Muscle layer of colon (tissue), 2 donors: ENCODE data around the gene EED.
"Not testable (repeated sequence)": the region's sequence is repeated elsewhere in the genome, so short reads cannot be mapped to it uniquely, and the experiment has no call there.

Experiments
- H3K27ac ChIP-seq: one replicate; pipeline ENCODE4 v1.7.0; 2013; ENCODE audit warnings: low read depth, mild to moderate bottlenecking, low read length, moderate library complexity
- H3K27me3 ChIP-seq, 2 donors: one replicate each; pipeline ENCODE4 v1.7.0; 2013; ENCODE audit warnings: low read length in 2 of 2, mild to moderate bottlenecking in 2 of 2; ENCODE audit not compliant: insufficient read depth in 2 of 2, control insufficient read depth in 1 of 2
- H3K36me3 ChIP-seq: one replicate; pipeline ENCODE4 v1.7.0; 2013; ENCODE audit warnings: mild to moderate bottlenecking, low read length; ENCODE audit not compliant: insufficient read depth
- H3K4me1 ChIP-seq: one replicate; pipeline ENCODE4 v1.7.0; 2013; ENCODE audit warnings: mild to moderate bottlenecking, low read length; ENCODE audit not compliant: insufficient read depth
- H3K4me3 ChIP-seq, 2 donors: one replicate each; pipeline ENCODE4 v1.7.0; 2013; ENCODE audit warnings: low read length in 2 of 2, low read depth in 1 of 2, mild to moderate bottlenecking in 1 of 2, moderate library complexity in 1 of 2
- H3K9ac ChIP-seq: one replicate; pipeline ENCODE4 v1.7.0; 2013; ENCODE audit warnings: low read length
- H3K9me3 ChIP-seq: one replicate; pipeline ENCODE4 v1.7.0; 2013; ENCODE audit warnings: mild to moderate bottlenecking, low read length
- donor health status: abdominal sarcoma.
- donor health status: Adenocarcinoma of cecum.

EED gene

DNA sequence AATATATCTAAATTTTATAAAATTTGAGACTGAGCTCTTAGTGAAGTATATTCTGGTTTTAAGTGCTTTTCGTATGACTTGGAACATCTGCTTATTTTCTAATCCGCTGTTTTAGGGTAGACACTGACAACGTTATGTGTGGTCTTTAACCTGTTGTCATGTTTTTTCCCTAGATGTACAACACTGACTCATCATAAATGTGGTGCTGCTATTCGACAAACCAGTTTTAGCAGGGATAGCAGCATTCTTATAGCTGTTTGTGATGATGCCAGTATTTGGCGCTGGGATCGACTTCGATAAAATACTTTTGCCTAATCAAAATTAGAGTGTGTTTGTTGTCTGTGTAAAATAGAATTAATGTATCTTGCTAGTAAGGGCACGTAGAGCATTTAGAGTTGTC lies 33.7 kb downstream of the EED start:
- H3K9me3 ChIP-seq = no peaks in the 10 kb centered on the region
- no peak overlapping the region for H3K27ac ChIP-seq
- H3K4me1 ChIP-seq = no peaks in the 10 kb centered on the region
- H3K36me3 ChIP-seq = peaks cover 20% of the 10 kb centered on the region
- H3K9ac ChIP-seq = no peak overlapping the region
- H3K4me3 ChIP-seq = no peak overlapping the region
- no peaks in the 10 kb centered on the region for H3K27me3 ChIP-seq

- no peak overlapping the region for H3K9ac ChIP-seq
- no peaks in the 10 kb centered on the region for H3K4me1 ChIP-seq
- no peak overlapping the region for H3K27ac ChIP-seq
- no peaks in the 10 kb centered on the region for H3K9me3 ChIP-seq
- no peak overlapping the region for H3K4me3 ChIP-seq
- peaks cover 20% of the 10 kb centered on the region for H3K36me3 ChIP-seq
- H3K27me3 ChIP-seq = no peaks in the 10 kb centered on the region
These were observed 35.2 kb downstream of the EED start for GRCh38 chr11:86279747-86280146.

DNA sequence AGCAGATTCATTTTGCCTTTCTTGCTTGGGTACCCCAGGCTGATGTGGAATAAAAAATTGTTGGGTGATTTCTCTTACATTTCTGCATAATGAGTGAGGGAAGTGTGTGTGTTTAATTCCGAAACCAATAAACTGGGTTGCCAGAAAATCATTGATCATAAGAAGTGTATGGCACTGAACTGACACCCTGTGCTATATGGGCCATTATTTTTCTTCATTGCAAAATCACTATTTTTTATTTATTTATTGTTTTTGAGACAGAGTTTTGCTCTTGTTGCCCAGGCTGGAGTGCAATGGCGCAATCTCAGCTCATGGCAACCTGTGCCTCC lies 42.9 kb downstream of the EED start:
- no peak overlapping the region for H3K9ac ChIP-seq
- H3K36me3 ChIP-seq = no peaks in the 10 kb centered on the region
- H3K4me1 ChIP-seq = no peaks in the 10 kb centered on the region
- H3K9me3 ChIP-seq = no peaks in the 10 kb centered on the region
- no peak overlapping the region for H3K4me3 ChIP-seq
- H3K27me3 ChIP-seq = no peaks in the 10 kb centered on the region
- H3K27ac ChIP-seq = no peak overlapping the region

GRCh38 chr11:86288776-86289507 lies 44.4 kb downstream of the EED start:
- Histone ChIP-seq H3K27me3 (no peaks in the 10 kb centered on the region), H3K9me3 (no peaks in the 10 kb centered on the region), H3K36me3 (no peaks in the 10 kb centered on the region), H3K4me1 (no peaks in the 10 kb centered on the region), H3K9ac (no peak overlapping the region), H3K27ac (no peak overlapping the region), H3K4me3 (no peak overlapping the region)

DNA sequence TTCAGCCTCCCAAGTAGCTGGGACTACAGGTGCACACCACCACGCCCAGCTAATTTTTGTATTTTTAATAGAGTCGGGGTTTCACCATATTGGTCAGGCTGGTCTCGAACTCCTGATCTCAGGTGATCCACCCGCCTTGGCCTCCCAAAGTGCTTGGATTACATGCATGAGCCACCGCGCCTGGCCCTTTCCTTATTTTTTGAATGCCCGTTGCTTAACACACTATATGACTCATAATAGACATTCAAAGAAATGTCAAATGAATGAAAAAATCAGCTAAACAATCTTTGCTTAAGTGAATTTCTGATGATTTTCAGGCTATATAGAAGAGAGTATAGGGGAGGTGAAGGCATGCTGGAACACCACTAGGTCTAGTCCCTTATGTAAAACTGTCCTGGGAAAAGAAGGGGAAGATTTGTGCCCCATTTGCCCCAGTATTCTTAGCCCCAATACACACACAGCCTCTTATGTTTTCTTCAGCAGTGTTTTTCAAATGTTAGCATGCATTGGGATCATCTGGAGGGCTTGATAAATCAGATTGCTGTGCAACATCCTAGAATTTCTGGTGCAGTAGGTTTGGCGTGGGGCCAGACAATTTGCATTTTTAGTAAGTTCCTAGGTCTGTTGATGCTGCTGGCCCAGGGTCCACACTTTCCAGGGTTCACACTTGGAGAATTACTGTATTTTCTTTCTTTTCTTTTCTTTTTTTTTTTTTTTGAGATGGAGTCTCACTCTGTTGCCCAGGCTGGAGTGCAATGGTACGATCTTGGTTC lies 45.1 kb downstream of the EED start:
- not testable (repeated sequence) for H3K27ac ChIP-seq, H3K36me3 ChIP-seq, H3K27me3 ChIP-seq, H3K9me3 ChIP-seq, H3K4me1 ChIP-seq, H3K9ac ChIP-seq, H3K4me3 ChIP-seq

DNA sequence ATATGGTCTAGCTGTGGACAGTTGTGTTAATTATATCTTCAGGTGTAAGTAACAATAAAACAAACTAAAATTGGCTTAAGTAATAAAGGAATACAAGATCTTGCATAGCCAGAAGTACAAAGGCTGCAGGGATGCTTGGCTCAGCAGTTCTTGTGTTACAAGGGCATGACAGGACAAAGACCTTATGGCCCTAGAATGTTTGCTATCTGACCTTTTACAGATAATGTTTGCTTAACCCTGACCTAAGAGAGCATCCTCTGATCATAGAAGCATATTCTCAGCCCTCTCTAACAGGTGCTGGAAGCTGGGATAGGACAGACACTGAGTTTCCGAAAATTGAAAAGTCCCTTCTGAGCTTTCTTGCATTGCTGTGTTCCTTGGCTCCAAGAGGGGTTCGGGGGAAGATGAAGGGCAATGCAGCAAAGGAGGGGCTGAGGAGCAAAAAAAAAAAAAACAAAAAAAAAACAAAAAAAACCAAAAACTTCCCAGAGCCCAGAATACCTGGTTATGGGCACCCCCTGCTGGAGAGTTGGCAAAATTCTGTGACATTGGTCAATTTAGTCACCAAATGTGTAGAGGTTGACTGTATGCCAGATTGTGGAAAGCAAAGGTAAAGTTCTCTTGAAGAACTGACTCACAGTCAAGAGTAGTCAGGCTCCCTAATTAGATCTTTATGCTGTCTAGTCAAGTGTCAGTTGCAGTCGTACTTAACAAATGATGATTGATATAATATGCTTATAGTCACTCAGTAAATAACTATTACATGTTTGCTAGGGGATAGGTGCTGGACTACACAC lies 47.1 kb downstream of the EED start:
- Histone ChIP-seq H3K9ac (no peak overlapping the region), H3K4me1 (no peaks in the 10 kb centered on the region), H3K9me3 (no peaks in the 10 kb centered on the region), H3K27ac (no peak overlapping the region), H3K36me3 (no peaks in the 10 kb centered on the region), H3K4me3 (no peak overlapping the region), H3K27me3 (no peaks in the 10 kb centered on the region)

DNA sequence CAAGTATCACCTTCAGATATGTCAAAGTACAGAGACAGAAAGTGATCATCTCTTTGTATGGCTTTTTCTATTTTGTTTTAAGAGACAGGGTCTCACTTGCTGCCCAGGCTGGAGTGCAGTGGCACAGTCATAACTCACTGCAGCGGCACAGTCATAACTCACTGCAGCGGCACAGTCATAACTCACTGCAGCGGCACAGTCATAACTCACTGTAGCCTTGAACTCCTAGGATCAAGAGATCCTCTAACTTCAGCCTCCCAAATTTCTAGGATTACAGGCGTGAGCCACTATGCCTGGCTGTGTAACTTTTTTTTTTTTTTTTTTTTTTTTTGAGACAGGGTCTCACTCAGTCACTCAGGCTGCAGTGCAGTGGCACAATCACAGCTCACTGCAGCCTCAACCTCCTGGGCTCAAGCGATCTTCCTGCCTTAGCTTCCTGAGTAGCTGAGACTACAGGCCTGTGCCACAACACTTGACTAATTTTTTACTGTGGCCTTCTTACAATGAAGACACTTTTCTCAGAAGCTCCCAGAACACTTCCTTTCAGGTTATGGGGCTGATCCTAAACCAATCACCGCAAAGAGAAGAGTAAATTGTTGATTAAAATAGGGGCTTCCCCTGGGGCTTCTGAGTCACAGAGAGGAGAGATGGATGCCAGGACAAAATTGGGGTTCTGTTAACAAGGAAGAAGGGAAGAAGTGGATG lies 48.5 kb downstream of the EED start:
- Histone ChIP-seq H3K27ac (no peak overlapping the region), H3K36me3 (no peaks in the 10 kb centered on the region), H3K27me3 (no peaks in the 10 kb centered on the region), H3K9me3 (no peaks in the 10 kb centered on the region), H3K4me3 (no peak overlapping the region), H3K9ac (no peak overlapping the region), H3K4me1 (no peaks in the 10 kb centered on the region)

DNA sequence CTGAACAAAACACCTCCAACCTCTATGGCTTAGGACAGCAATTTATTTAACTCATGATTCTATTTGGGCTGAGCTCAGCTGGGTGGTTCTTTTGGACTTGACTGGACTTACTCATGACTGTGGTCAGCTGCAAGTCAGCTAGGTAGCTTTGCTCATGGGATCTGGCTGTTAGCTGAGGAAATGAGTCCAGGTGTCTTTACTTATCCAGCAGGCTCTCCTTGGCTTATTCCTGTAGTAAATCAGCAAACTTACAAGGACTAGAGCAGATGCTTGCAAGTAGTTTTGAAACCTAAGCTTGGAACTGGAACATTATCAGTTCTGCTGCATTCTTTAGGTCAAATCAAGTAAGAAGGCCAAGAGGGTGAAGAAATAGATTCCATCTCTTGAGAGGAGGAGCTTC lies 49.5 kb downstream of the EED start:
- no peak overlapping the region for H3K4me3 ChIP-seq
- no peaks in the 10 kb centered on the region for H3K36me3 ChIP-seq
- no peak overlapping the region for H3K9ac ChIP-seq
- no peaks in the 10 kb centered on the region for H3K4me1 ChIP-seq
- no peak overlapping the region for H3K27ac ChIP-seq
- H3K9me3 ChIP-seq = no peaks in the 10 kb centered on the region
- H3K27me3 ChIP-seq = no peaks in the 10 kb centered on the region

DNA sequence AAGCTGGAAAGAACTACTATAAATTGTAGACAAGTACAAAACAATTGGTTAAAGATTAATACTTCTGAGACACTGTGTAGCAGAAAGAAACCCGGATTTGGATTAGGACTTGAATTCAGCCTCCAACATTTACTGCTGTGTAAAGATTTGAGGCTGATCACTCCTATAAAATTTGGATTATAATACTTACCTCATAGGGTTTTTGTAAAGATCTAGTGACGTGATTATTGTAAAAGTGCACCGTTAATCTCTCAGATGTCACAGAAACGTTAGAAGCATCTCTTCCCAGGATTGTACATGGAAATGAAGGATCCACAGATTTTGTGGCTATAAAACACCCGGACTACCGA lies 57.2 kb downstream of the EED start:
- H3K27ac ChIP-seq = no peak overlapping the region
- no peaks in the 10 kb centered on the region for H3K9me3 ChIP-seq
- H3K4me1 ChIP-seq = peaks cover 14% of the 10 kb centered on the region
- H3K9ac ChIP-seq = peak overlapping the region; percentile 96
- H3K36me3 ChIP-seq = no peaks in the 10 kb centered on the region
- H3K27me3 ChIP-seq = no peaks in the 10 kb centered on the region
- peak overlapping the region in 1 of 2 donors; percentile 98 for H3K4me3 ChIP-seq

DNA sequence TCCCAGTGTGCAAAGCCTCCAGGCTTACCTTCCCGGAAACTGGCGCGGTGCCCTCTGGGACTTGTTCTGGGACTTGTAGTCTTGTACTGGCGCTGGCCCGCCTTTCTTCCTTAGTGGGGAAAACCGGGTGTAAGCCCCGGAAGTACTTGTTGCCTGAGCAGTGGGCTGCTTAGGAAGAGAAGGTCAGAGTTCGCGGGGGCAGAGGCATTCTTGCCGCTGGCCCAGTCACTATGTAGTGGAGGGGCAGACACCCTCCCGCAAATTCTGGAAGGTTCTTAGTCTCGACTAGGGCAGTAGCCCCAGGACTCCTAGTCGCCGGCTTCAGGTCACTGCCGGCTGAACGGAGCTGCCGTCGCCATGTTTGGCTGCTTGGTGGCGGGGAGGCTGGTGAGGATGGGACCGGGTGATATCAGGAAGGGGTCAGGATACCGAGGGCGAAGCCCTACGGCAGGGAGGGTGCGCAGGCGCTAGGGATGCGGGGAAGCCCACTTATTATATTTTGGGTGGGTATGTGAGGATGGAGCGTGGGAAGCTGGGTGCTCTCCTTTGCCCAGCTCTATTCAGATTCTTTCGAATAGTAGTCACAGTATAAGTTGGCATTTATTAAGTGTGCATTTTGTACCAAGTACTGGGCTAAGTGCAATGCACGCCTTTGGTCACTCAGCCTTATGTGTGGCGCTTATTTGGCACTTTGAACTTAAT lies 57.7 kb downstream of the EED start, which contains the start of gene HIKESHI:
TSS of gene HIKESHI (plus strand) at position 149 of the 702 bp plus-strand sequence. CDS start at position 358, 209 bp downstream.
- Histone ChIP-seq H3K4me3 (peak within 1 kb of the TSS; percentile 91 to 98), H3K36me3 (no peaks in the 10 kb centered on the region), H3K4me1 (peaks cover 14% of the 10 kb centered on the region), H3K27me3 (no peaks in the 10 kb centered on the region), H3K27ac (peak within 1 kb of the TSS; percentile 95), H3K9ac (peak within 1 kb of the TSS; percentile 96), H3K9me3 (no peaks in the 10 kb centered on the region)
